Measurements from ENCODE around the gene PTPA.

The PTPA gene

GRCh38 chr9:129110740-129111527, at the start of gene PTPA, which contains the start of gene CRAT:
Gene PTPA, plus strand, starts transcription at chr9:129111415. Its CDS starts 186 bp downstream, at chr9:129111601.
Gene CRAT, minus strand, starts transcription at chr9:129110793. Its CDS starts 284 bp downstream, at chr9:129110509.
- FAIRE-seq = no peak

- FAIRE-seq = no peak
These were observed 48.2 kb upstream of the PTPA start for GRCh38 chr9:129063061-129063460.

- FAIRE-seq = no peak
These were observed 46.7 kb upstream of the PTPA start for GRCh38 chr9:129064499-129064908.

DNA sequence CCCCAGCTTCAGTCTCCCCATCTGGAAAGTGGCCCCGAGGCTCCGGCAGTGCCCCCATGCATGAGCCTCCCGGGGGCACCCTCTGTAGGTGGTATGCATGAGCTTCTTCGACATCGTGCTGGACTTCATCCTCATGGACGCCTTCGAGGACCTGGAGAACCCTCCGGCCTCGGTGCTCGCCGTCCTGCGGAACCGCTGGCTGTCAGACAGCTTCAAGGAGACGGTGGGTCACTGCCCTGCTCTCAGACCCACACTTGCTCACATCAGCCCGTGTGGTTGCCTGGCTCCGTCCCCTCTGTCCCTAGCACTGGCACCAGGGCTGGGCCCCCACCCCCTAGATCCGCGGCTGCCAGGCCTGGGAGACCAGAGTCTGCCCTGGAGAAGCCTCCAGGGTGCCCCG, 43.1 kb upstream of the PTPA start:
- FAIRE-seq = no peak

- FAIRE-seq = no peak
These were observed 42.0 kb upstream of the PTPA start for GRCh38 chr9:129068990-129069861.

DNA sequence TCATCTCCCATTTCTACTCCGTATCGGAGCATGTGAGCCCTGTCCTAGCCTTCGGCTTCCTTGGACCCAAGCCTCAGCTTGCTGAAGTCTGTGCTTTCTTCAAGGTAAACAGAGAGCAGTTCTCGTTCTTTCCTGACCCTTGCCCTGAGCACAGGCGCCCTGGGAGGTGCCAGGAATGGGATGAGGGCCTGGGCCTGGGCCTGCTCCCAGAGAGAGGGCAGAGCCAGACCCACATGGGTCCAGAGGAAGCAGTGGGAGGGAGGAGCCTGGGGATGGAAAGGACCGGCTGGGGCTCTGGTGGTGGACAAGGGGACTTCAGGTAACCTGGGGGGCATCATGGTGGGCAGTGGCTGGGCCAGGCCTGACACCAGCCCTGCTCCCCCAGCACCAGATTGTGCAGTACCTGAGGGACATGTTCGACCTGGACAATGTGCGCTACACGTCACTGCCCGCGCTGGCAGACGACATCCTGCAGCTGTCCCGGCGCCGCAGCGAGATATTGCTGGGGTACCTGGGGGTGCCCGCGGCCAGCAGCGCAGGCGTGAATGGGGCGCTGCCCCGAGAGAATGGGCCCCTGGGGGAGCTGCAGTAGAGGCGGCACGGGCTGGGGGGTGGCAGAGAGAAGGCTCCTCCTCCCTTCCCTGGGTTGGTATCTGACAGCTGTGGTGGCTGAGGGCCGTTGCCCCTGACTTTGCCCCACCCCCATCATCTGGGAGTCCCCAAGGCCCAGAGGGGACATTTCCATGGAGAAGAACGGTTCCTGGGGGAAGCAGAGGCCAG, 41.2 kb upstream of the PTPA start:
- no peak for FAIRE-seq

- no peak for FAIRE-seq
These were observed 40.3 kb upstream of the PTPA start for GRCh38 chr9:129070696-129071525.

DNA sequence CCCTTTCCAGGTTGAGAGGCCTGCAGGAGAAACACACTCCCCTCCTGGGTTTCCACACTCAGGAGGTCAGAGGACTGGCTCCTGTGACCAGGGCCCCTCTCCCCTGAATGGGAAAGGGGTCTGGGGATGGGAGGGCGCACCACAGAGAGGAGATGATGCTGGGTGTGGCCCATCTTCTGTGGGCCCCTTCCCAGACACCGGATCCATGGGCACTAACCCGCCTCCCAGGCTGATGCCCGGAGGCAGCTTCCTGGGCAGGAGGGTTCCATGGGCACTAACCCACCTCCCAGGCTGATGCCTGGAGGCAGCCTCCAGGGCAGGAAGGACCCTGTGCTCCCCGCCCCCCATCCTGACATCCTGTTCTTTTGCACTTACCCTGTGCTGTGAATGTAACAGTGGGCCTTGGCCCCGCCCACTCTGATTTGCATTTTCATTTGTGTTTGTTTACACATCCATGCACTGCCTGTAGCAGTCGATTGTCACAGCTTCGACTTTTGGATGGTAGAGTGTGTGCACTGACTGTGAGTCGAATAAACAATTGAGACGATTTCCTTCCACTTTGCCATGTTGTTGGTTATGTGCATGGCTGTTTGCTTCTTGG, 39.6 kb upstream of the PTPA start:
- FAIRE-seq = no peak

- no peak for FAIRE-seq
These were observed 39.0 kb upstream of the PTPA start for GRCh38 chr9:129072171-129072570.

GRCh38 chr9:129073404-129073803, 37.8 kb upstream of the PTPA start:
- FAIRE-seq = no peak

- no peak for FAIRE-seq
These were observed 37.1 kb upstream of the PTPA start for GRCh38 chr9:129074106-129074505.

GRCh38 chr9:129075996-129076639, 35.1 kb upstream of the PTPA start:
- no peak for FAIRE-seq

GRCh38 chr9:129076640-129077037, 34.6 kb upstream of the PTPA start:
- FAIRE-seq = no peak

GRCh38 chr9:129077236-129077635, 34.0 kb upstream of the PTPA start:
- no peak for FAIRE-seq

DNA sequence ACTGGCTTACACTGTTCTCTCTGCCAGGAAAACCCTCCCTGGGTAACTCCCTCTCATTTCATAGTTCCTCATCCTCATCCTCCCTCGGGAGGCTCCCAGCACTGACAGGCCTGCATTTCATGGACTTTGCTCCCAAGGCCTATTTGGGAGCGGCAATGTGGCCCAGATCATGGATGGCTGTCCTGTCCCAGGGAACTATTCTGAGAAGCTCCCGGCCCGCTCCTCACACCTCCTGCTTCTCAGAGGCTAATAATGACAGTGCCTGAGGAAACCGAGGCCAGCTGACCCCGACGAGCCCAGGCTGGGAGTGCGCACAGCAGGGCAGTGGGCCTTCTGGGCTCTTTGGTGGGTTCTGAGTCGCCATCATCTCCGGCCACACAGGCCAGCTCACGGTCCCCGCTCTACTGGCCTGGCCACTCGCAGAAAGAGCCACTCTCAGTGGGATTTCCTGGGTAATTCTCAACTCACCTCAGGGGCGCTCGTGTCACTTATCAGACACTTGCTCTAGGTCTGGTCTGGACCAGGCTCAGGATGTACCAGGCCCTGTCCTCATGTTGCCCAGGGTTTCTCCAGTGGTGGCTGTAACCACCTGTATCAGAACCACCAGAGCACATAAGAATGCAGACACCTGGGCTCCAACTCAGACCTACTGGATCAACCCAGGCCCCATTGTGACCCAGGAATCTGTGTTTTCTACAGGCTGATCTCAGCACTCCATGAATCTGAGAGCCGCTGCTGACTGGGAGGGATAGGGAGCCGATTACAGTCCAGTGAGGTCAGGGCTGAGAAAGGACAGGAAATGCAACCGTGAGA, 32.3 kb upstream of the PTPA start:
- no peak for FAIRE-seq

- no peak for FAIRE-seq
These were observed 31.4 kb upstream of the PTPA start for GRCh38 chr9:129079829-129080228.

DNA sequence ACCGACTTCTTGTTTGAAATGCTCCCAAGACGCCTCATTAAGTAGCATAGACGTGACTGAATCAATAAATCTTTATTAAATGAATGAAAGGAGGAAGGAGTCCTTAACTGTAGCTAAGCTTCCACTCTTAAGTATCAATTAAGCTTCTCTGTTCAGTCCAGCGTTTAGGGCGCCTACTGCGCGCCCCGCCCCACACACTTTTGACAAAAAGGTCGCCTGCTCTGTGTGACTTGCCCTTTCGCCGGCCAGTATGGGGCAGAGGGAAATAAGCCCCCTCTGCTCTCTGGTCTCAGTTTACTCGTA, 31.0 kb upstream of the PTPA start:
- no peak for FAIRE-seq

DNA sequence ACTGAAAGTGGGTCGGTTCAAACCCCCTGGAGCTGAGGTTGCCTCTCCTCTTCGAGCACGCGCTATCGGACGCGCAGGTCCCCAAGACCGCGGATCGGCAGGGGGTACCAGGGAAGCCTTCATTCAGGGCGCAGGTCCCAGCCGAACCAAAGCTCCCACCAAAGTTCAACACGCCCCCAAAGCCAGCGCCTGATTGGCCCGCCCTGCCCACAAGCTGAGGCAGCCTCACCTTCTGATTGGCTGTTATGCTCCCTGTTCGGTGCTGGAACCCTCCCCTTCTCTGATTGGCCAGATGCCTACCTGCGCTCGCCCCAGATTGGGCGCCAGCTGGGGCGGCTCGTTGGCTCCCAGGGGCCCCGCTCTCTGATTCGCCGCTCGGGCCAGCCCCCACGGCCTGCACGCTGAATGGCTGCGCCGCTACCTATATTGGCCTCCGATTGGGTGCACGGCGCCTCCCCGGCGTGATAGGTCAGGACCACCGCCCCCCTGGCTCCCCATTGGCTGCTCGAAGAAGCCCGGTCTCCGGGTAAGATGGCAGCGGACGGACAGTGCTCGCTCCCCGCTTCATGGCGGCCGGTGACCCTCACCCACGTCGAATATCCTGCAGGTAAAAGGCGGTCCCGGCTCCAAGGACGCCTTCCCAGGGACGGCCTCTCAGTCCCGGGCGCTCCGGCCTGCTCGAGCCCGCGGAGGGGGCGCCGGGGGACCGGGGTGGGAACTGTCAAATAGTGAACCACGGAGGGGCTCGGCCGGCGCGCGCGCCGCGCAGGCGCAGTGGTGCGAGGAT, 30.4 kb upstream of the PTPA start, which contains the start of gene DOLPP1:
DOLPP1 (plus strand) TSS at position 511 of the 787 bp plus-strand sequence; CDS start at position 532, 21 bp downstream.
- peak; percentile 38 for FAIRE-seq

DNA sequence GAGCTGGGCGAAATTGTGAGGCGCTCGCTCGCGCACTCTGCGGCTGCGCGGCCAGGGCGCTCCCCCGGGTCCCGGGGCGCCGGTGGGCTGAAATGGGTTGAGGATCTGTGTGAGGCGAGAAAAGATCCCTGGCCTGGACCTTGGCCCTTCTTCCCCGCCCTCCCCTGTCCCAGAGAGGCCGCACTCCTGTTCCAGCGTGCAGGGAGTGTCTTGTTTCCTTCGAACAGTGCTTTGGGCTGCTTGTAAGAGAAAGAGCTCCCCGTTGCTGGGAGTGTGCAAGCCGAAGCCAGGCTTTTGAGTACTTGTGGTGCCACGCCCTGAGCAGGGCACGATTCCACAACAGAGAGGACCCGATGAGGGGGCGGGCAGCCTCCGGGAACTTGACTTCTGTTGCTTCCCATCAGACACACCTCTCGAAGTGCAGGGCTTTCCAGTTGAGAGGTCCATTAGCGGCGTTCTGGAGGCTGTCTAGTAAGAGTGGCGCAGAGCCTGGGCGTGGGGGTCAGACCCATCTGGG, 29.8 kb upstream of the PTPA start:
- FAIRE-seq = no peak

All from islet of Langerhans (tissue), 1 donor.